ENCODE data around the gene ZBTB20. TPM values are rescaled to one million over a fixed set of nuclear protein-coding genes. Genes with fewer than 3 reads are reported as not detected.

ZBTB20 gene
- total and polyA plus RNA-seq, 4 donors: 0.88 to 83.2 (median 20.4) TPM

DNA sequence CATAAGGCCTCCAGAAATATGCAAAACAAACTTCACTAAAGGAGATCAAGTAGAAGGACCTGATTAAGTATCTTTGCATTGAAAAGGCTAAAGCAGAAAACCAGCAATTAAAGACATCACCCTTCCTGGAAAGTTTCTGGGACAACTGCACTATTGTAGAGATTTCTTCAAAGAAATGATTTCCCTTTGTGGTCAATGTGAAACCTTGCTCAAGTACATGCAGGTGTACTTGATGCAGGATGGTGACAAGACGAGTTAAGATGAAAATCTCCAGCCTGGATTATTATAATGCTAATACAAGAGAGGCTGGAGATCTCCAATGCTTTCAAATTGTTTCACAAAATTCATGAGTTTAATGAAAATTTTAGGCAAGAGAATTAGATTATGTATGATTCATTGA lies 644.9 kb downstream of the ZBTB20 start:
- DNase-seq (ENCODE audit: low spot score): no peak
- TF ChIP-seq FOXA1 (IDR thresholded peaks at IDR 0.05): no peak
- TF ChIP-seq GABPA (IDR thresholded peaks at IDR 0.05 in 1 of 2, conservative IDR thresholded peaks at IDR 0.05 in 1 of 2): no peak
- TF ChIP-seq NR2F2 (IDR thresholded peaks at IDR 0.05): no peak
- no peak for TF ChIP-seq FOXA2 (IDR thresholded peaks at IDR 0.05)
- TF ChIP-seq, protein P1, sequence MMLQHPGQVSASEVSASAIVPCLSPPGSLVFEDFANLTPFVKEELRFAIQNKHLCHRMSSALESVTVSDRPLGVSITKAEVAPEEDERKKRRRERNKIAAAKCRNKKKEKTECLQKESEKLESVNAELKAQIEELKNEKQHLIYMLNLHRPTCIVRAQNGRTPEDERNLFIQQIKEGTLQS (IDR thresholded peaks at IDR 0.05): no peak
- no peak for TF ChIP-seq RXRA (IDR thresholded peaks at IDR 0.05)
- no peak for TF ChIP-seq ZBTB33 (IDR thresholded peaks at IDR 0.05)
- no peak for TF ChIP-seq HNF4G (IDR thresholded peaks at IDR 0.05)
- no peak for TF ChIP-seq RAD21 (IDR thresholded peaks at IDR 0.05)
- no peak for TF ChIP-seq JUND (IDR thresholded peaks at IDR 0.05)
- TF ChIP-seq EGR1 (IDR thresholded peaks at IDR 0.05; ENCODE audit: low read depth in 2 of 2): no peak
- no peak for TF ChIP-seq CTCF (IDR thresholded peaks at IDR 0.05; ENCODE audit: low read depth, low read length, missing input control)
- TF ChIP-seq MAX (IDR thresholded peaks at IDR 0.05): no peak
- TF ChIP-seq YY1 (IDR thresholded peaks at IDR 0.05): no peak
- no peak for TF ChIP-seq HNF4A (conservative IDR thresholded peaks at IDR 0.05)
- no peak for TF ChIP-seq TAF1 (conservative IDR thresholded peaks at IDR 0.05)
- no peak overlapping the region for H3K27ac ChIP-seq (ENCODE audit: low read depth in 1 of 2, low read length in 2 of 2)
- 95% methylated on average over 1 of the region's 1 CpG for WGBS
- no peak overlapping the region for H3K9ac ChIP-seq (ENCODE audit: low read depth in 1 of 2, low read length in 2 of 2)
- no peak overlapping the region for H3K4me3 ChIP-seq (ENCODE audit: low read depth in 1 of 3, low read length in 3 of 3)
- no peaks in the 10 kb centered on the region for H3K27me3 ChIP-seq (ENCODE audit: control insufficient read depth in 4 of 4, insufficient read depth in 4 of 4, low read length in 3 of 4)
- peaks cover 0 to 5% (median 0%) of the 10 kb centered on the region in 4 donors for H3K36me3 ChIP-seq (ENCODE audit: control insufficient read depth in 4 of 4, insufficient read depth in 3 of 4, low read depth in 1 of 4, low read length in 3 of 4)
- H3K4me1 ChIP-seq (ENCODE audit: control insufficient read depth in 4 of 4, insufficient read depth in 4 of 4, low read length in 3 of 4): peaks cover 0 to 14% (median 9%) of the 10 kb centered on the region in 4 donors
- H3K9me3 ChIP-seq (ENCODE audit: control insufficient read depth in 4 of 4, low read length in 3 of 4): no peaks in the 10 kb centered on the region

- 79% methylated on average over 2 of the region's 2 CpGs for WGBS
- H3K4me3 ChIP-seq (ENCODE audit: low read depth in 1 of 3, low read length in 3 of 3): no peak overlapping the region
- no peak overlapping the region for H3K27ac ChIP-seq (ENCODE audit: low read depth in 1 of 2, low read length in 2 of 2)
- peaks cover 5 to 23% (median 19%) of the 10 kb centered on the region in 4 donors for H3K4me1 ChIP-seq (ENCODE audit: control insufficient read depth in 4 of 4, insufficient read depth in 4 of 4, low read length in 3 of 4)
- no peak overlapping the region for H3K9ac ChIP-seq (ENCODE audit: low read depth in 1 of 2, low read length in 2 of 2)
- no peaks in the 10 kb centered on the region for H3K9me3 ChIP-seq (ENCODE audit: control insufficient read depth in 4 of 4, low read length in 3 of 4)
- peaks cover 0 to 5% (median 0%) of the 10 kb centered on the region in 4 donors for H3K36me3 ChIP-seq (ENCODE audit: control insufficient read depth in 4 of 4, insufficient read depth in 3 of 4, low read depth in 1 of 4, low read length in 3 of 4)
- TF ChIP-seq FOXA1 (IDR thresholded peaks at IDR 0.05) (no peak), RAD21 (IDR thresholded peaks at IDR 0.05) (no peak), JUND (IDR thresholded peaks at IDR 0.05) (no peak), RXRA (IDR thresholded peaks at IDR 0.05) (no peak), REST (IDR thresholded peaks at IDR 0.05) (no peak), TAF1 (conservative IDR thresholded peaks at IDR 0.05) (no peak), HNF4A (conservative IDR thresholded peaks at IDR 0.05) (no peak), GABPA (IDR thresholded peaks at IDR 0.05 in 1 of 2, conservative IDR thresholded peaks at IDR 0.05 in 1 of 2) (no peak), NR2F2 (IDR thresholded peaks at IDR 0.05) (no peak), ZBTB33 (IDR thresholded peaks at IDR 0.05) (no peak), EGR1 (IDR thresholded peaks at IDR 0.05; ENCODE audit: low read depth in 2 of 2) (no peak), HNF4G (IDR thresholded peaks at IDR 0.05) (no peak)
- TF ChIP-seq, protein P1 (IDR thresholded peaks at IDR 0.05): no peak
- no peak for DNase-seq (ENCODE audit: low spot score)
- no peaks in the 10 kb centered on the region for H3K27me3 ChIP-seq (ENCODE audit: control insufficient read depth in 4 of 4, insufficient read depth in 4 of 4, low read length in 3 of 4)
Observed at GRCh38 chr3:114499976-114500375, 647.1 kb downstream of the ZBTB20 start.

Data from liver (tissue), 9 donors.